A673 (cell line): ENCODE measurements around the gene CYB5A.

Experiments
- EZH2 ChIP-seq: fragments of 200-600 bp; sonication (generic); IDR thresholded peaks from 2 replicates; pipeline ENCODE4 v1.6.1; 2017; ENCODE audit warnings: borderline replicate concordance, low read depth, mild to moderate bottlenecking, mixed read lengths, antibody characterized with exemption, low read length; ENCODE audit not compliant: poor library complexity, severe bottlenecking
- TF ChIP-seq, protein P1 (sequence below): fragments of 300-800, 200-600 bp; sonication (generic); conservative IDR thresholded peaks from 2 replicates; pipeline ENCODE4 v1.5.1; 2017; ENCODE audit warnings: low read depth, mild to moderate bottlenecking, antibody characterized with exemption, low read length, moderate library complexity, mixed read lengths

DNA sequence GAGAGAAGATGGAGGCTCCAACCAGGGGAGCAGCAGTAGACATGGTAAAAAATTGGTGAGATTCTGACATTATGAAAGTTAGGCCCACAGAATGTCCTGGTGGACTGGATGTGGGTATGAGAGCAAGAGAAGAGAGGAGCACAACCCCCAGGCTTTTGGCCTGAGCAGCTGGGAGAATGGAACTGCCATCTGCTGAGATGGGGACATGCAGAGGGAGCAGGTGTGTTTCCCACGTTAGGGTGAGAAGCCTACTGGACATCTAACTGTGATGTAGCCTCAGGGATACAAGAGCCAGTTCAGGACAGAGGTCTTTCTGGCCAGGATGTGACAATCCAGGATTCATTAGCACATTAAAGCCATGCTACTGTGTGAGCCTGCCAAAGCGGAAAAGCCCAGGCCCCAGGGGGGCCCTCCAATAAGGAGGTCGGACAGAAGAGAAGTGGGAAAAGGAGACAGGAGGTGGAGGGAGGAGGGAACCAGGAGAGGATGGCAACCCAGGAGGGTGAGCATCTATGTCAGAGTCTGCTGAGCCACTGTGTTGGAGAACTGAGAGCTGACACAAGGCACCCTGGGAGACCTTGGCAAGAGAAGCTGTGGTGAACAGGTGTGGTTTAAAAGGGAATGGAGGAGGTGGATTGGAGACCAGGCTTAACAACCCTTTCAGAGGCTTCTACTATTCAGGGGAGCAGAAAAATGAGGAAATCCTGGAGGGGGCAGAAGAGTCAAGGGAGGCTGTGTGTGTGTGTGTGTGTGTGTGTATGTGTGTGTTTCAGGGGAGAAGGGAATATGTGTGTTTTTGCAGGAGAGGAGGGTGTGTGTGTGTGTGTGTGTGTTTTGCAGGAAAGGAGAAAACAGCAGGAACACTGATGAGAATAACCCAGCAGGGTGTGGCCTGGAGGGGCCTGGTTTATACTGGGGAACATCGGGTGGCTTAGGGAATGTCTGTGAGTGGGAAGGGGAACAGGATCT is 10.5 kb downstream of the CYB5A start:
- no peak for TF ChIP-seq EZH2
- TF ChIP-seq, protein P1, sequence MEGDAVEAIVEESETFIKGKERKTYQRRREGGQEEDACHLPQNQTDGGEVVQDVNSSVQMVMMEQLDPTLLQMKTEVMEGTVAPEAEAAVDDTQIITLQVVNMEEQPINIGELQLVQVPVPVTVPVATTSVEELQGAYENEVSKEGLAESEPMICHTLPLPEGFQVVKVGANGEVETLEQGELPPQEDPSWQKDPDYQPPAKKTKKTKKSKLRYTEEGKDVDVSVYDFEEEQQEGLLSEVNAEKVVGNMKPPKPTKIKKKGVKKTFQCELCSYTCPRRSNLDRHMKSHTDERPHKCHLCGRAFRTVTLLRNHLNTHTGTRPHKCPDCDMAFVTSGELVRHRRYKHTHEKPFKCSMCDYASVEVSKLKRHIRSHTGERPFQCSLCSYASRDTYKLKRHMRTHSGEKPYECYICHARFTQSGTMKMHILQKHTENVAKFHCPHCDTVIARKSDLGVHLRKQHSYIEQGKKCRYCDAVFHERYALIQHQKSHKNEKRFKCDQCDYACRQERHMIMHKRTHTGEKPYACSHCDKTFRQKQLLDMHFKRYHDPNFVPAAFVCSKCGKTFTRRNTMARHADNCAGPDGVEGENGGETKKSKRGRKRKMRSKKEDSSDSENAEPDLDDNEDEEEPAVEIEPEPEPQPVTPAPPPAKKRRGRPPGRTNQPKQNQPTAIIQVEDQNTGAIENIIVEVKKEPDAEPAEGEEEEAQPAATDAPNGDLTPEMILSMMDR, result no peak
